KOPT-K1 (cell line): ENCODE results near the gene GPR62.
"Not testable (repeated sequence)": the region's sequence is repeated elsewhere in the genome, so short reads cannot be mapped to it uniquely, and the experiment has no call there.

Source experiments
- H3K27ac ChIP-seq: fragments of 200-600 bp; sonication (generic); 2 replicates; pipeline ENCODE4 v1.5.1; 2016; ENCODE audit warnings: antibody characterized with exemption, mild to moderate bottlenecking, low read depth, low read length; ENCODE audit not compliant: poor library complexity, severe bottlenecking
- H3K36me3 ChIP-seq: fragments of 200-600 bp; sonication (generic); 2 replicates; pipeline ENCODE4 v1.5.1; 2017; ENCODE audit warnings: antibody characterized with exemption, mild to moderate bottlenecking, low read length, moderate library complexity; ENCODE audit not compliant: insufficient read depth
- H3K9me3 ChIP-seq: fragments of 200-600 bp; sonication (generic); 2 replicates; pipeline ENCODE4 v1.5.1; 2017; ENCODE audit warnings: antibody characterized with exemption, low read length, mild to moderate bottlenecking; ENCODE audit not compliant: insufficient read depth, poor library complexity, severe bottlenecking

Gene GPR62, protein sequence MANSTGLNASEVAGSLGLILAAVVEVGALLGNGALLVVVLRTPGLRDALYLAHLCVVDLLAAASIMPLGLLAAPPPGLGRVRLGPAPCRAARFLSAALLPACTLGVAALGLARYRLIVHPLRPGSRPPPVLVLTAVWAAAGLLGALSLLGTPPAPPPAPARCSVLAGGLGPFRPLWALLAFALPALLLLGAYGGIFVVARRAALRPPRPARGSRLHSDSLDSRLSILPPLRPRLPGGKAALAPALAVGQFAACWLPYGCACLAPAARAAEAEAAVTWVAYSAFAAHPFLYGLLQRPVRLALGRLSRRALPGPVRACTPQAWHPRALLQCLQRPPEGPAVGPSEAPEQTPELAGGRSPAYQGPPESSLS

DNA sequence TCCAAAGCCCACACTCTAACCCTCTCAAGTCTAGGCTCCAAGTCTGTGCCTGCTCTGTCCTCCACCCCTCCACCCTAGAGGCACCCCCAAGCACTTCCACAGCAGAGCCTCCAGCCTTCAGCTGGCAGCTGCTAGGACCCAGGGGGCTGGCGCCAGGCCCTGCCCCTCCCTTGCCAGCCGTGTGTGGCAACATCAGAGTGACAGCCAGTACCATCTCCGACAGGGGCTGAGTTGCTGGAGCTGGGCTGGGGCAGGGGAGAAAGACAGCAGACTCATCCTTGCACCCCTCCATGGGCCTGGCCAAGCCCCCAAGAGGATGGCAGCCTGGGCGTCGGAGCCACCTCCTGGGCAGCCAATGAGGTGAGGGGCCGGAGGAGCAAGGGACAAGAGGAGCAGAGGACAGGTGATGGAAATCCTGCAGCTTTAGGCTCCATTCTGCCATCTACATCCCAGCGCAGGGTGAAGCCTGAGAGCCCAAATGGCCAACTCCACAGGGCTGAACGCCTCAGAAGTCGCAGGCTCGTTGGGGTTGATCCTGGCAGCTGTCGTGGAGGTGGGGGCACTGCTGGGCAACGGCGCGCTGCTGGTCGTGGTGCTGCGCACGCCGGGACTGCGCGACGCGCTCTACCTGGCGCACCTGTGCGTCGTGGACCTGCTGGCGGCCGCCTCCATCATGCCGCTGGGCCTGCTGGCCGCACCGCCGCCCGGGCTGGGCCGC lies at the start of gene GPR62:
GPR62 (plus strand) TSS at position 207 of the 718 bp plus-strand sequence; CDS start at position 479, 272 bp downstream.
- H3K36me3 ChIP-seq = no peaks in the 10 kb centered on the region
- H3K9me3 ChIP-seq = no peaks in the 10 kb centered on the region
- H3K27ac ChIP-seq = no peak within 1 kb of the TSS

DNA sequence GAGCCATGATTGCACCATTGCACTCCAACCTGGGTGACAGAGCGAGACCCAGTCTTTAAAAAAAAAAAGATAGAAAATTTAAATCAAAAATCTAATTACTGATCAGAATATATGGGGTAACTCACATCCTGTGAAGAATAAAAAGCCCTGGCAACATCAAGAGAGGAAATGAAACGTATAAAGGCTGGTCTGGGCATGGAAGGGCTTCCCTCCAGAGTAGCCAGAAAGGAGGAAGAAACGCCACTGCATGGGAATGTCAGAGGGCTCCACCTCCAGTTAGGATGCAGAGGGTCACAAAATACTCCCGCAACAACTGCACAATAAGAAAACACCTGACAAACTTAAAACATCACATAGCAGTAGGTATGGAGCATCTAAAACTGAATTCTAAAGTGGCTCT lies 47.2 kb upstream of the GPR62 start:
- no peaks in the 10 kb centered on the region for H3K36me3 ChIP-seq
- peaks cover 15% of the 10 kb centered on the region for H3K9me3 ChIP-seq
- no peak overlapping the region for H3K27ac ChIP-seq

DNA sequence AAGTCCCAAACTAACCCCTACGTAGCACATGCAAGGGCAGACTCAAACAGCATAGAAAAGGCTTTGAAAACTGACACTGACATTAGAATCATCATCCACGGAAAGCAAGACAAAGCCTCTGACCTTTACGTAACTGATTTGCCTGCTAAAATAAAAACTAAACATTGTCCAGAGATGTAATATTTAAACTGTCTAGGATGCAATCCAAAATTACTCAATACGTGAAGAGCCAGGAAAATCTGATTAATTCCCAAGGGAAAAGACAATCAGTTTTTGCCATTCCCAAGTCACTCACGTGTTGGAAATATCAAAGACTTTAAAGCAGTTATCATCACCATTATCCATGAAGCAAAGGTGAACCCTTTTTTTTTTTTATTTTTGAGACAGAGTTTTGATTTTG lies 38.8 kb upstream of the GPR62 start:
- H3K36me3 ChIP-seq = no peaks in the 10 kb centered on the region
- H3K9me3 ChIP-seq = no peaks in the 10 kb centered on the region
- H3K27ac ChIP-seq = no peak overlapping the region

DNA sequence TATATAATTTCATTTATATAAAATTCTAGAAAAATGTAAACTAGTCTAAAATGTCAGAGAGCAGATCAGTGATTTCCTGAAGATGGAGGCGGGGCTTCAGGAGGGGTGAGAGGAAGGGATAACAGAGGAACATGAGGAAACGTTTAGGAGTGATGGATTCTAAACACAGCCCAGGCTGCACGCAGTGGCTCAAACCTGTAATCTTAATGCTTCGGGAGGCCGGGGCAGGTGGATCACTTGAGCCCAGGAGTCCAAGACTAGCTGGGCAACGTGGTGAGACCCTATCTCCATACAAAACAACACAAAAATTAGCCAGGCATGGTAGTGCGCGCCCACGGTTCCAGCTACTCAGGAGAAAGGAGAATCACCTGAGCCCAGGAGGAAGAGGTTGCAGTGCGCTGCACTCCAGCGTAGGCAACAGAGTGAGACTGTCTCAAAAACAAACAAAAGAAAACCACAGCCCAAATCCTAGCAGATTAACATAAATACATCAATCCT lies 34.1 kb upstream of the GPR62 start:
- Histone ChIP-seq H3K9me3 (no peaks in the 10 kb centered on the region), H3K36me3 (no peaks in the 10 kb centered on the region), H3K27ac (no peak overlapping the region)

DNA sequence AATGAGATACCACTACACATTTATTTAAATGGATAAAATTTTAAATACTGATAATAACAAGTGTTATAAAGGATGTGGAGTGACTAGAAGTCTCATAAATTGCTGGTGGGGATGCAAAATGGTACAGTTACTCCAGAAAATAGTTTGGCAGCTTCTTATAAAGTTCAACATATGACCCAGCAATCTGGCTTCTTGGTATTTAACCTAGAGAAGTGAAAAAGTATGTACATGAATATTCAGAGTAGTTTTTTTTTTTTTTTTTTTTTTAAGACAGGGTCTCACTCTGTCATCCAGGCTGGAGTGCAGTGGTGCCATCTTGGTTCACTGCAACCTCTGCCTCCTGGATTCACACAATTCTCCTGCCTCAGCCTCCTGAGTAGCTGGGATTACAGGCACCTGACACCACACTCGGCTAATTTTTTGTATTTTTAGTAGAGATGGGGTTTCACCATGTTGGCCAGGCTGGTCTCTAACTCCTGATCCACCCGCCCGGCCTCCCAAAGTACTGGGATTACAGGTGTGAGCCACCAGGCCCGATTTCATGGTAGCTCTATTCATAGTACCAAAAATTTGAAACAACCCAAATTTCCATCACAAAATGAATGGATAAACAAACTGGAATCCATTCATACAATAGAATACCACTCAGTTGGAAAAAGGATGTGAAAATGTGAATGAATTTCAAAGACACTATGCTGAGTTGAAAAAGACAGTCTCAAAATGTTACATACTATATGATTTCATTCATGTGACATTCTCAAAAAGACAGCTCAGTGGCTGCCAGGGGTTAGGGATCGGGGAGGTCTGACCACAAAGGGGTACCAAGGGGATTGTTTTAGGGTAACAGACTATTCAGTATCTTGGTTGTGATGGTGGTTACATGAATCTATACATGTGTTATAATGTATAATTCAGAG lies 27.9 kb upstream of the GPR62 start:
- H3K9me3 ChIP-seq = no peaks in the 10 kb centered on the region
- peaks cover 15% of the 10 kb centered on the region; the same call in 1 of the 2 replicates for H3K36me3 ChIP-seq
- H3K27ac ChIP-seq = no peak overlapping the region

DNA sequence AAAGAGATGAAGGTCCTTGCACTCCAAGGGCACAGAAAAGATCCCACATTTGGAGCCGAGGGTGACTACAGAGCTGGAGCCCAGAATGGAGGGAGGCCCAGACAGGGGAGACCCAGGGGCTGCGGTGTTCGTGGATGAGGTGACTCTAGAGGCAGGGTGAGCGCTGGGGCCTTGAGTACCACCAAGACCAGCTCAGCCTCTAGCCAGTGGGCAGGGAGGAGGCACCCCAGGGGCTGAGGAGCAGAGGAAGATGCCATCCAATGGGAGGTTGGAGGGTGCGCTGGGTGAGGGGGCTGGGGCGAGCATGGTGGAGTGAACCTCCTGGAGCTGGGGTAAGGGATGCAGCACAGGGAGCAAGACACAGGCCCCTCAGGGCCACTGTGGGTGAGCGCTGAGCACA lies 26.7 kb upstream of the GPR62 start:
- Histone ChIP-seq H3K36me3 (peaks cover 25% of the 10 kb centered on the region; the same call in 1 of the 2 replicates), H3K27ac (no peak overlapping the region), H3K9me3 (no peaks in the 10 kb centered on the region)

DNA sequence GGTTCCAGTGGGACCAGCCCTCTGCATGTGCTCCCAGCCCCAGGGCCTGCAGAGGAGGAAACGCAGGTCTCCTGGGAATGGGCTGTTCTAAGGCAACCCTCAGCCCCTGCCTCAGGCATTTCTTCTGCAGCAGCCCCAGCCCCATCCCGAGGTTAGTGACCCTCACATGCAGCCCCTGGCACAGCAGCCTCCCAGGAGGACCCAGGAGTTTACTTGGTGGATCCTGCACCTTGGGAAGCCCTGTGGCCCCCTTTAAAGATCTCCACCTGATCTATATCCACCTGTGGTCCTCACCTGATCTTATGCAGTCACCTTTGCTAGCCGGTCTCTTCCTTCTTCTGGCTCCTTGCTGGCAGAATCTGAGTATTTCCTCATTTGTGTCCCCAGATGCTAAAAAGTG lies 26.2 kb upstream of the GPR62 start:
- H3K36me3 ChIP-seq = peaks cover 30% of the 10 kb centered on the region
- not testable (repeated sequence) for H3K27ac ChIP-seq, H3K9me3 ChIP-seq

DNA sequence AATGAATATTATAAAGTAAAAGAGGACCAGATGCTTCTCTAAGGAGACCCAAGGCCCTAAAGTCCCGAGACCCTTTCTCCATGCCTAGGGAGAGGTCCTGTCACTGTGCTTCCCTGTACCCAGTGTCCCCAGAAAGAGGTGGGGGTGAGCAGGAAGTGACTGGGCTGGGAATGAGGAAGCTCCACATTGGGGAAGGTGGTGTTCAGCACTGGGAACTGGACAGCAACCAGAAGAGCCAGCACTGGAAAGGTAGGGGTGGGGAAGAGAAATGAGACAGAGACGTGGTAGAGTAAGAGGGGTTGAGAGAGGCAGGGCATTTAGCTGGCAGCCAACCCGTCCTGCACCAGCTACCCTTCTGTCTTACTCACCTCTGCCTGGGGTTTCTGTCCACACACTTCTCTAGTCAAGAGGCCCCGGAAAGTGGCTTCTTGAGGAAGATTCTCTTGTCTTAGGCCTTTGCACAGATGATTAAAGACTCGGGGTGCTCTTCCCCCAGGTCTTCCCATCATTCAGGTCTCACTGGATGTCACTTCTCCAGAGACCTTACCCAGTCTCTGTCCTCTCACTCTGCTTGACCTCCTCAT lies 25.7 kb upstream of the GPR62 start:
- Histone ChIP-seq H3K27ac (no peak overlapping the region), H3K9me3 (no peaks in the 10 kb centered on the region), H3K36me3 (peaks cover 35% of the 10 kb centered on the region)

DNA sequence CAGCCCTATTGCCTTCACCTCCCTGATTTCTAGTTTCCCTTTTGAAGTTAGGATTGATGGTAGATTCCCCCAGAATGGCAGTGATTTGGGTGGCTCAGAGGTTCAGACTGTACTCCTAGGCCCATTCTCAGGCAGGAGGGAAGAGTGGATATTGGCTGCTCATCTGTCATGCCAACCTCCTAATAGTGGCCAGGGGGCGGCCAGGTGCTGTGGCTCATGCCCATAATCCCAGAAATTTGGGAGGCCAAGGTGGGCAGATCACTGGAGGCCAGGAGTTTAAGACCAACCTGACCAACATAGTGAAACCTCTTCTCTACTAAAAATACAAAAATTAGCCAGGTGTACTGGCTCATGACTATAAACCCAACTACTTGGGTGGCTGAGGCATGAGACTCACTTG lies 24.7 kb upstream of the GPR62 start:
- Histone ChIP-seq H3K27ac (no peak overlapping the region), H3K9me3 (no peaks in the 10 kb centered on the region), H3K36me3 (peaks cover 44% of the 10 kb centered on the region)

DNA sequence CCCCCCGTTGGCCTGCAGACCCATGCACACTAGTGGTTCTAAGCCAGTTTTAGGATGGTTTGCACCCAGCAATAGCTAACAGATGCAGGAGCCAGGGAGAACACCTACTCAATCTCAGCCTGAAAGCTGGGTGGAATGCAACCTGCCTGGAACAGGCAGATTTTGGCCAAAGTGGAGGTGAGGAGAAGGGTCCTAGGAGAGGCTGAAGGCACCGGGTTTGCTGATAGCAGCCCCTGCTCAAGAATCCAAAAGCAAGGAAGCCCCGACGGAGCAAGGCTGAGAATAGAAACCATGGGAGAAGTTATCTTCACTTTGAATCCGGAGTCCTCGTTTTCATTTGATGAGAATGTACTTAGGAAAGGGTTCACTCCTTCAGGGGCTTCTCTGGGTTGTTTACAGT lies 23.4 kb upstream of the GPR62 start:
- no peaks in the 10 kb centered on the region for H3K9me3 ChIP-seq
- H3K36me3 ChIP-seq = peaks cover 57% of the 10 kb centered on the region
- H3K27ac ChIP-seq = no peak overlapping the region

DNA sequence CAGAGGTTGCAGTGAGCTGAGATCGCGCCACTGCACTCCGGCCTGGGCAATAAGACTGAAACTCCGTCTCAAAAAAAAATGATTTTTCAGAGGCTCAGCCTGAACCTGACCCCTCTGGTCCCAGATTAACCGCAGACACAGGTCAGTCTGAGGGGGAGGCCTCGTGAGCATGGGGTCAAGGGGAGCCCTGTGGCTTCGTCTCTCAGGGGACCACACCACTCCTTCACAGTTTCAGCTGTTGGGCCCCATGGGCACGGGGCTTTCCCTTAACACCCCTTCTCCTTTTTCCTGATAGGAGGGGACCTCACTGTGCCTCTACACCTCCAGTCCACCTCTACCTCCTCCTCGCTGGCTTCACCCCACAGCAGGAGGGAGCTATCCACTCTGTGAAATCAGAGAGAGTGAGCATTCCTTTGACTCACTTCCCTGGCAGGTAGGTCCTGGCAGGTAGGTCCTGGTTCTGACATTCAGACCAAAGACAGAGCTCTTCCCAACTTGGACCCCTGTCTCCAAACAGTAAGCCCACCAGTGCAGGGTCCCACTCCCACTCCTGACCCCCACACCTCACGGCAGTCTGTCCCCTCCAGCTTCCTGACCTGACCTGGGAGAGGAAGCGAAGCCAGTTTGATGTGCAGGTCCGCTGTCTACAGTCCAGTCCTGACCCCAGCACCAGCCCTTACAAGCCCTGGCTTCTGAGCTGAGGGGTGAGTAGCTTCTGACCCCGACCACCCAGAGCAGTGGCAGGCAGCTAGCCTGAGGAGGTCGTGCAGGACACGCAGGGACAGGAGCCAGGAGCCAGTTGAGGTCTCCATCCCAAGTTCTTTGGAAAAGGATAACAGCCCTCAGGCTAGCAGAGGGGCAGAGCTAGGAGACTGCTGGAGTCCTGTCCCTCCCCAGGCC lies 22.5 kb upstream of the GPR62 start:
- Histone ChIP-seq H3K9me3 (no peaks in the 10 kb centered on the region), H3K27ac (no peak overlapping the region), H3K36me3 (peaks cover 66% of the 10 kb centered on the region)

DNA sequence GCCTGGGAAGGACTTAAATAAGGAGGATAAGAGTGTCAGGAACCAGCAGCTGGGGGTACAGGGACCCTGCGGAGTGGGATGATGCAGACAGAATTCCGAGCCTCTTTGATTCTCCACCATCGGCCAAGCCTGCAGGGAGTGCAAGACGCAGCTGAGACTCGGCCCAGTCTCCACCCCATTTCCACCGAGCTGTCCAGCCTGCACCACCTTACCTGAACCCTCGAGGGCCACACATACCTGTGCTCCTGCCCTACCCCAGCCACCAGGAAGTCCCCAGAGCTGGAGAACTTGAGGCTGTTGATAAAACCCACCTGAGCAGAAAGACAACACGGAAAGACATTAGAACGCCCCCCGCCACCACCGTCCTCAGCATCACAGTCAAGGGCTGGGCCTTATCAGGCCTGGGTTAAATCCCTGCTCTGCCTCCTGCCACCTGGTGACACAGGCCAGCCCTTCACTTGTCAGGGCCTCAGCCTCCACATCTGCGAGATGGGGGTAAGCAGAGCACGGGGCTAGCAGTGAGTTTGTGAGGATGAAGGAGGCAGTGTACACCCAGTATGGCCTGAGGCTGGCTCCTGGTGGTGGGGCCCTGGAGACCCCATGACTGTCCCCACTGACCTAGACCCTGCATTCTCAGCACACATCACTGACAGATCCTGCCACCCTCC lies 21.6 kb upstream of the GPR62 start:
- Histone ChIP-seq H3K36me3 (peaks cover 75% of the 10 kb centered on the region), H3K27ac (no peak overlapping the region), H3K9me3 (no peaks in the 10 kb centered on the region)

DNA sequence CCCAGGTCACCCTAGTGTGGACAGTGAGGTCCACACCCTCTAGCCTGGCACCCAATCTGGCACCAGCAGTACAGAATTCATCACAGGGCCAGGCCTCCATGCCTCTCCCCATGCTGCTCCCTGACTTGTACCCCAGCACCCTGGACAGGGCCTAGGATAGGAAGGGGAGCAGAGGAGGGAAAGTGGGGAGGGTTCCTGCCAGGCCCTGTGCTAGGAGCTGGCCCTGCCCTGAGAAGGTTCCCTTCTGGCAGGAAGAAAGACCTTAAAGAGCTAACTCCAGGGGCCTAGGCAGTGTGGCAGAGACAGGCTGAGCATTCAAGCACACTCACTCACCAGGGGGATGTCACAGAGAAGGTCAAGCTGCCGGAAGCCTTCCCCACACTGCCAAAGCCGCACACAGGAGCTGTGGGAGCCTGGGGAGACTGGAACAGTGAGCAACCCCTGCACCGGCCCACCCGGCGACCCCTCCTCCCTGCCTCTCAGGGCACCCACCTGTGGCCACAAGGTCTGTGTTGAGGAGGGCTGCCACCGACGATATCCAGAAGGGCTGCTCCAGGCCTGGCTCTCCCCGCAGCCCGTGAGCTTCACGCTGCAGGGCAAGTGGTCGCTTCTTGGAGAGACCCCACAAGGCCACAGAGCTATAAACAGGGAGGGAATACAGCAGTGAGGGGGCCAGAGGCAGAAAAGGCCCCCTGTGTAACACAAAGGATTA lies 20.9 kb upstream of the GPR62 start:
- Histone ChIP-seq H3K27ac (no peak overlapping the region), H3K9me3 (no peaks in the 10 kb centered on the region), H3K36me3 (peaks cover 82% of the 10 kb centered on the region)
